ENCODE results near the gene SCGB1C1.

- TF ChIP-seq CTCF (IDR thresholded peaks at IDR 0.05; ENCODE audit: low read length) (no peak), EZH2 (IDR thresholded peaks at IDR 0.05; ENCODE audit: borderline replicate concordance, low read length) (no peak)
These were observed 11.2 kb downstream of the SCGB1C1 start for GRCh38 chr11:203945-204586.

Data from OCI-LY1 (cell line).